Measurements from ENCODE around the gene MTFR2. TPM values are rescaled to one million over a fixed set of nuclear protein-coding genes. Genes with fewer than 3 reads are reported as not detected.

Gene MTFR2
- total RNA-seq: 10 to 100 TPM; 28.4 to 30.0 TPM

- Mint-ChIP-seq H3K27ac (peak within 1 kb of the TSS; percentile 88), H3K4me1 (peaks cover 26% of the 10 kb centered on the region), H3K4me3 (peak within 1 kb of the TSS; percentile 91), H3K36me3 (peaks cover 41% of the 10 kb centered on the region), H3K27me3 (no peaks in the 10 kb centered on the region), H3K9me3 (no peaks in the 10 kb centered on the region)
- peak; percentile 92 for DNase-seq
These were observed at the start of gene MTFR2 for GRCh38 chr6:136249811-136250685. TSS of gene MTFR2 (minus strand) at chr6:136250311. CDS start at chr6:136249099, 1,212 bp downstream.

DNA sequence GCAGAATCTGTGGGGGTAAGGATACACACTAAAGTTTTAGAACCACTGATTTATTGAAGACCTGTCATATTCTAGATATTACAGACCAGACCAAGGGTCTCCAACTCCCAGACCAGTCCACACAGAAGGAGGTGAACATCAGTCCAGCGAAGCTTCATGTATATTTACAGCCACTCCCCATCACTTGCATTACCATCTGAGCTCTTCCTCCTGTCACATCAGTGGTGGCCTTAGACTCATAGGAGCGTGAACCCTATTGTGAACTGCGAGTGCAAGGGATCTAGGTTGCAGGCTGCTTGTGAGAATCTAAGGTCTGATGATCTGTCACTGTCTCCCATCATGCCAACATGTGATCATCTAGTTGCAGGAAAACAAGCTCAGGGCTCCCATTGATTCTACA is 44.5 kb upstream of the MTFR2 start:
- no peak overlapping the region for H3K27ac Mint-ChIP-seq
- no peaks in the 10 kb centered on the region for H3K9me3 Mint-ChIP-seq
- DNase-seq: no peak
- H3K36me3 Mint-ChIP-seq: peaks cover under 1% of the 10 kb centered on the region
- H3K4me1 Mint-ChIP-seq: peaks cover 13% of the 10 kb centered on the region
- no peak overlapping the region for H3K4me3 Mint-ChIP-seq
- peaks cover under 1% of the 10 kb centered on the region for H3K27me3 Mint-ChIP-seq

DNA sequence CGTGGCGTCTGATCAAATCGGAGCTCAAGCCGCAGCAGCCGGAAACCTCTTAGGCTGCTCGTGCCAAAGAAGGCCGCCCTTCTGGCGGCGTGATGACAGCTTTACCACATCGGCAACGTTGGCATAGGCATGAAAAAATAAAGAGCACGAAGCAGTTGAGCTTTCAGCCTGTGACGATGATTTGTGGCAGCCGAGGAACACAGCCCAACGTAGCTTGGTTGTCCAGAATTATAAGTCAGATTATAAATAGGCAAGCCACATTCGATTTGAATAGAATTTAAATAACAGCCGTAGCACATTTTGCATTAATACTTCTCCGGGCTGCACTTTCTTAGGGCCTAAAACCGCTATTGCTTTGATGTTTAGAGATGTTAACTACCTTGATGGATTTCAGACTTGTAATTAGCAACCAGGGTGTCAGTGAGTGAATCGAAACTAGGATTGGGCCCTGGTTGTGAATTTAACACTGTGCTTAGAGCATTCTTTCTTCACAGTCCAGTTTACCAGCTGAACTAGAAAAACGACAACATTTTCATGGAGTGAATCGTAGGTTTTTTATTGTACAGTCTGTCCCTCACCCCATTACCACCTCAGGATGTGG is 40.4 kb upstream of the MTFR2 start:
- peaks cover 9% of the 10 kb centered on the region for H3K27me3 Mint-ChIP-seq
- H3K9me3 Mint-ChIP-seq: peaks cover 1% of the 10 kb centered on the region

DNA sequence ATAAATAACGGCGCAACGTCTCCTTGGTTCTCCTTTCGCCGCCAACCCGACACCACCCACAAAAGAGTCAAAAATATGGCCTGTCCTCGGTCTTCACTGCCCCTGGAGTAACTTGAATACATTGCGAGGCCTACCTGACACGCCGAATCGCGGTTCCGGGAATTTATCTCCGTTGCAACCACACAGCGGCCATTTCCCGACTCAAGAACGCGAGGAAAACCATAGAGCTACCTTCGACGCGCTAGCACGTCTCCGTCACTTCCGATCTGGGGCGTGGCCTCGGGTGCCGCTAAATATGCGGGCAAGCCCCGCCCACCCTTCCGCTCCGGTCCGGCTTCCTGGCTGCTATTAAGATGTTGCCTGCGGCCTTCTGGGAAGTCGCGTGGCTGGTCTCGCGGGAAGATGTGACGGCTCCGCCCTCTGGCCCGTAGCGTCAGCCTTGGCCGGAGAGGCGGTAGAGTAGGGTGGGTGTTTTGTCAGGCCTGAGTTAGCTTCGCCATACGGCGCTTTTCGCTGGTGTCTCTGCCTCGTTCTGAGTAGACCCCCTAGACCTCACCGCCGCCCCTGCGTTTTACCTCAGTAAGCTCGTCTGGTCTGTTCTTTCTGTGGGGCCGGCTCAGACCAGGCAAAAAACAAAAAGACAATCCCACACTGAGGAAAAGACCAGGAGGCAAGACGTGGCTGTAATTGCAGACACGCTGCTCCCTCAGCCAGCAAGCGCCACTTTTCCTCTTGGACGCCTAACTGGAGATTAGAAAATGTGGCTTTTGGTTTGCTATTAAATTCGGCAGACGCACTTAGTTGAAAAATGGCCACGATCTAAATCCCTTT is 39.7 kb upstream of the MTFR2 start, which contains the start of gene BCLAF1:
BCLAF1 (minus strand) TSS at position 268 of the 831 bp plus-strand sequence. CDS start 9,980 bp downstream, outside the sequence.
- peak; percentile 99 for DNase-seq
- peak within 1 kb of the TSS; percentile 100 for H3K27ac Mint-ChIP-seq
- peaks cover 1% of the 10 kb centered on the region for H3K9me3 Mint-ChIP-seq
- peak within 1 kb of the TSS; percentile 100 for H3K4me3 Mint-ChIP-seq
- peaks cover 43% of the 10 kb centered on the region for H3K4me1 Mint-ChIP-seq
- peaks cover 9% of the 10 kb centered on the region for H3K27me3 Mint-ChIP-seq
- H3K36me3 Mint-ChIP-seq: peaks cover 41% of the 10 kb centered on the region

More for the DNA sequence above, 40.4 kb upstream of the MTFR2 start:
- peak; percentile 77 for DNase-seq
- H3K27ac Mint-ChIP-seq: peak overlapping the region; percentile 100
- peak overlapping the region; percentile 100 for H3K4me3 Mint-ChIP-seq
- peaks cover 34% of the 10 kb centered on the region for H3K36me3 Mint-ChIP-seq
- peaks cover 36% of the 10 kb centered on the region for H3K4me1 Mint-ChIP-seq

DNA sequence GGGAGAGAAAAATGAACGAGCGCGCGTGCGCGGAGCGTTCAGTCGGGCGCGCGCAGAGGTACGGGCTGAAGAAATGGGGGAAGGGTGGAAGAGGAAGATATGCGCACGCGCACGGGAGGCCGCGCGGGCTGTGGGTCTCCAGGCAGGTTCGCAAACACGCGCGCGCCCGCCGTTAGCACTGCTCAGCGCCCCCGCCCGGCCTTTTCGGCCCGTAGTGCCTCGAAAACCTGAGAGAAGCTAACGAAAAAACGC is 39.1 kb upstream of the MTFR2 start:
- H3K36me3 Mint-ChIP-seq: peaks cover 42% of the 10 kb centered on the region
- peak overlapping the region; percentile 100 for H3K4me3 Mint-ChIP-seq
- H3K27me3 Mint-ChIP-seq: peaks cover 9% of the 10 kb centered on the region
- H3K4me1 Mint-ChIP-seq: peaks cover 48% of the 10 kb centered on the region
- peaks cover 1% of the 10 kb centered on the region for H3K9me3 Mint-ChIP-seq
- peak; percentile 92 for DNase-seq
- H3K27ac Mint-ChIP-seq: peak overlapping the region; percentile 100

- H3K27me3 Mint-ChIP-seq: peaks cover 9% of the 10 kb centered on the region
- peak; percentile 82 for DNase-seq
- peak overlapping the region; percentile 100 for H3K4me3 Mint-ChIP-seq
- H3K4me1 Mint-ChIP-seq: peaks cover 52% of the 10 kb centered on the region
- H3K9me3 Mint-ChIP-seq: peaks cover 1% of the 10 kb centered on the region
- H3K36me3 Mint-ChIP-seq: peaks cover 42% of the 10 kb centered on the region
- peak overlapping the region; percentile 100 for H3K27ac Mint-ChIP-seq
These were observed 38.6 kb upstream of the MTFR2 start for GRCh38 chr6:136288566-136289326.

- Mint-ChIP-seq H3K4me3 (peak overlapping the region; percentile 57), H3K36me3 (peaks cover 63% of the 10 kb centered on the region)
These were observed 34.8 kb upstream of the MTFR2 start for GRCh38 chr6:136284909-136285308.

DNA sequence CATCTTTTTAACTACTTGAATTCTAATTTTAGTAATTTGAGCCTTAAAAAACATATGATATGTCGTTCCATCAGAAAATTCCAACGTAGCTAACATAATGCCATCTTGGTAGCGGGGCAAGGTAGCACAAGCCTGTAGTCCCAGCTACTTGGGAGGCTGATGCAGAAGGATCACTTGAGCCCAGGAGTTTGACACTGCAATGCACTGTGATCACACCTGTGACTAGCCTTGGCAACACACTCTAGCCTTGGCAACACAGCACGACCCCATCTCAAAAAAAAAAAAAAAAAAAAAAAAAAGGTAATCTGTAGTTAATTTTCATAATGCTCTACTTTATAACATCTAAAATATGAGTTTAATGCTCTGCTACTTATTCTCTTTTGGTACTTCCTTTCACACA is 32.8 kb upstream of the MTFR2 start:
- H3K36me3 Mint-ChIP-seq: peaks cover 52% of the 10 kb centered on the region
- H3K4me3 Mint-ChIP-seq: peak overlapping the region; percentile 60
- H3K27ac Mint-ChIP-seq: peak overlapping the region; percentile 54
- H3K27me3 Mint-ChIP-seq: no peaks in the 10 kb centered on the region
- no peak for DNase-seq
- peaks cover 70% of the 10 kb centered on the region for H3K4me1 Mint-ChIP-seq
- no peaks in the 10 kb centered on the region for H3K9me3 Mint-ChIP-seq

More at GRCh38 chr6:136284909-136285308, 34.8 kb upstream of the MTFR2 start:
- Mint-ChIP-seq H3K27me3 (peaks cover 9% of the 10 kb centered on the region), H3K27ac (peak overlapping the region; percentile 58), H3K4me1 (peaks cover 73% of the 10 kb centered on the region), H3K9me3 (peaks cover 1% of the 10 kb centered on the region)
- no peak for DNase-seq

DNA sequence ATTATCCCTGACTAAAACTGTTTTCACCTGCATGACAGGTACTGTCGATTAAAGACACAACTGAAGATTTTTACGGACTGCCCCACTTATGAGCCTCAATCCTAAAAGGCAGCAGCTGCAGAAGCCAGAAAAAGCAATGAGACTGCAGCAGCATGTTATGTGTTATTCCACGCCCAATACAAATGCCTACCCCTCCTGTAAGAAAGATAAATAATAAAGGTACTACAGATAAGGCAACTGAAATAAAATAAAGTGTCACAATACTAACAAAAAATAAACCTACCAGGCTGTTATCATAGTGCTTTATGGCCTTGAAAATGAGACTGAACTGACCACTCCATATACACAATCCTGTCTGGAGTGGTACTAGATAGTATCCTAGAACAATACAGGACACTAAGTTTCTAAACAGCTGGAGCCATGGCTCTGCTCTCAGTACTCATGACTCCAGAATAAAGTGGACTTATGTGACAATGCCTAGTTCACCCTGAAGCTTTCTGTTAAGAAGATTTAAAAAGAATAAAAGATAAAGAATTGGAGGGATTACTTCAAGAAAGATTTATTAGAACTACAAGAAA is 30.0 kb upstream of the MTFR2 start:
- Mint-ChIP-seq H3K27me3 (no peaks in the 10 kb centered on the region), H3K4me3 (no peak overlapping the region), H3K27ac (no peak overlapping the region), H3K9me3 (no peaks in the 10 kb centered on the region), H3K36me3 (peaks cover 41% of the 10 kb centered on the region), H3K4me1 (peaks cover 54% of the 10 kb centered on the region)
- no peak for DNase-seq

- H3K9me3 Mint-ChIP-seq: no peaks in the 10 kb centered on the region
- peaks cover 41% of the 10 kb centered on the region for H3K36me3 Mint-ChIP-seq
These were observed 24.0 kb upstream of the MTFR2 start for GRCh38 chr6:136274062-136274461.

DNA sequence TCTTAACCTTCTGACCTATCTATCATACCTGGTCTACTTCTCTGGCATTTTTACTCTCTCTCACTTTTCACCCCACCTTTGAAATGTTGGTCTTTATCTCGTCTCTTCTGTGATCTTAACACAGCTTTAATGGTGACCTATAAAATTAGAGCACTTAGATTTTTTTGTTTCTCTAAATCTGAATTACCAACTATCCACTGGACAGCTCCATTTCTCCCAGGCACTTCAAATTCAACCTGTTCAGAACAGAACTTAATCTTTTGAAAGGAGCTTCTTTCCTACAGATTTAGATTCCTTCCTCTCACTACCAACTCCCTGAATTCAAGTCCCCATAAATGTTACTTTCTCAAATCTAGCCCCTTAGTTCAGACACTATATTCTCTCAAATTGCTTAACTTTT is 15.0 kb upstream of the MTFR2 start:
- peaks cover 48% of the 10 kb centered on the region for H3K4me1 Mint-ChIP-seq
- no peaks in the 10 kb centered on the region for H3K27me3 Mint-ChIP-seq
- H3K9me3 Mint-ChIP-seq: no peaks in the 10 kb centered on the region
- H3K4me3 Mint-ChIP-seq: no peak overlapping the region
- H3K27ac Mint-ChIP-seq: peak overlapping the region; percentile 16
- DNase-seq: no peak
- H3K36me3 Mint-ChIP-seq: peaks cover 41% of the 10 kb centered on the region

More at GRCh38 chr6:136274062-136274461, 24.0 kb upstream of the MTFR2 start:
- Mint-ChIP-seq H3K4me3 (no peak overlapping the region), H3K4me1 (peaks cover 28% of the 10 kb centered on the region), H3K27me3 (no peaks in the 10 kb centered on the region), H3K27ac (peak overlapping the region; percentile 54)
- no peak for DNase-seq

DNA sequence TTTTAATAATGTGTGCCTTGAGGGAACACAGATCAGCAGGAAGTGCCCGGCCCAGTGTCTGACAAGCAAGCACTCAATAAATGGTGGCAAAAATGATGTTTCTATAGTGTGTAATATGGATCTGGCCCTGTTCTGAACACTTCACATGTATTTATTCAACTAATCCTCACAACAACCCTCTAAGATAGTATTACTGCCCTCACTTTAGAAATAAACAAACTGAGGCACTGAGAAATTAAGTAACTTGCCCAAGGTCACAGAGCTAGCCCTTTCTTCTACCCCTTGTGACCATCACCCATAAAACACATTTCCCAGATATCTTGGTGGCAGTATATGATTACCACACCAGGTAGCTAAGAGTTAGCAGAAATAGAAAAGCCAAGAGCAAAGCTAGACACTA is 12.8 kb upstream of the MTFR2 start:
- peaks cover 40% of the 10 kb centered on the region for H3K36me3 Mint-ChIP-seq
- peaks cover 37% of the 10 kb centered on the region for H3K4me1 Mint-ChIP-seq
- H3K4me3 Mint-ChIP-seq: no peak overlapping the region
- DNase-seq: no peak
- H3K9me3 Mint-ChIP-seq: no peaks in the 10 kb centered on the region
- H3K27me3 Mint-ChIP-seq: no peaks in the 10 kb centered on the region
- H3K27ac Mint-ChIP-seq: peak overlapping the region; percentile 25

DNA sequence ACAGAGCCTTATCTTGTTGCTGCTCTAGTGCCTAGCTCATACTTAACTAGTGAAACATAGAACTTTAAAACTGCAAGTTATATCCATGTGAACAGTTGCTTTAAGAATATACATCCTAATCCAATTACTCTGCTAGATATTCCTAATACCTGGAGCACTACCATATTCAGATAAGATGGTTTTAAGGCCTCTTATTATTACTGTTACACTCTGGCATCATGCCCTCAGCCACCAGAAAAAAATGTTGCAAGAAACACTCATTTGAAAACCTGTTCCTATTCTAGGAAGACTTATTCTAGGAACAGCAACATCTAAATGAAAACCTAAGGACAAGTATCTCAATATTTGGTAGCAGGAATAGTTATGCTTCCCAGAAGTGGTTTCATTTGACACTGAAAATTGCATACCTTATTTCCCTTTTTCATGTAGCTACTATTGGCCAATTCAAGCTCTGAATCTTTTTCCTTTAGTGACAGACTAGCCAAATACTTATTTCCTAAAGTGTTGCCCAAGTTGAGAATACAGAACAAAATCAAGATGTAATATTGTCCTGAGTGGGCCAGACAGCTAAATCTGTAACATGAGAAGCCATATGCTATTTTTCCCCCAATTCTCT is 4.8 kb upstream of the MTFR2 start:
- H3K27ac Mint-ChIP-seq: peak overlapping the region; percentile 56
- H3K4me3 Mint-ChIP-seq: no peak overlapping the region
- H3K27me3 Mint-ChIP-seq: no peaks in the 10 kb centered on the region
- DNase-seq: no peak
- peaks cover 26% of the 10 kb centered on the region for H3K4me1 Mint-ChIP-seq
- no peaks in the 10 kb centered on the region for H3K9me3 Mint-ChIP-seq
- H3K36me3 Mint-ChIP-seq: peaks cover 16% of the 10 kb centered on the region

GRCh38 chr6:136253734-136254133 is 3.6 kb upstream of the MTFR2 start:
- Mint-ChIP-seq H3K4me3 (no peak overlapping the region), H3K9me3 (no peaks in the 10 kb centered on the region), H3K27me3 (no peaks in the 10 kb centered on the region), H3K27ac (no peak overlapping the region), H3K4me1 (peaks cover 34% of the 10 kb centered on the region), H3K36me3 (peaks cover 25% of the 10 kb centered on the region)
- DNase-seq: no peak

Measured in activated naive CD8-positive, alpha-beta T cell treated with anti-CD3 and anti-CD28 coated beads for 36 hours (primary cell).